Measurements from ENCODE around the gene BANF1. TPM values are rescaled to one million over a fixed set of nuclear protein-coding genes. Genes with fewer than 3 reads are reported as not detected.

The BANF1 gene
- total and polyA plus RNA-seq, 9 donors: 42.1 to 268 (median 207) TPM

DNA sequence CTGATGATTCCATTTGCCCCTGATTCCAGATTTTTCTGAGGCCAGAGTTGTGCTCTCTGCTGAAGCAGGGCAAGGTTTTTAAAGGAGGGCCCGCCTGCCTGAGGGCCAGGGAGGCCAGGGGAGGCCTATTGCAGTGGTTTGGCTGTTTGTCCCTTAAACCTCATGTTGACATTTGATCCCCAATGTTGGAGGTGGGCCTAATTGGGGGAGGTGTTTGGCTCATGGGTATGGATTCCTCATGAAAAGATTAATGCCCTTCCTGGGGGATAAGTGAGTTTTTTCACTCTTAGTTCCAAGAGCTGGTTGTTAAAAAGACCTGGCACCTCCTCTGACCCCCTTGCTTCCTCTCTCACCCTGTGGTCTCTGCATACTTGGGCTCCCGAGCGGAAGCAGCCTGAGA lies 37.5 kb downstream of the BANF1 start:
- 69 to 77% (median 70%) methylated on average over 3 of the region's 3 CpGs for WGBS, 3 donors
- intact Hi-C loops (cut with DNase I): no loop called here
- Histone ChIP-seq H3K36me3 (no peaks in the 10 kb centered on the region), H3K27ac (no peak overlapping the region), H3K4me1 (ENCODE audit: insufficient read depth) (no peaks in the 10 kb centered on the region), H3K27me3 (no peaks in the 10 kb centered on the region), H3K9me3 (no peaks in the 10 kb centered on the region), H3K4me3 (no peak overlapping the region)
- TF ChIP-seq POLR2A (IDR thresholded peaks at IDR 0.05) (no peak), CTCF (IDR thresholded peaks at IDR 0.05) (no peak), EP300 (IDR thresholded peaks at IDR 0.05) (no peak)
- DNase-seq: no peak

GRCh38 chr11:66042227-66042995 lies 40.1 kb downstream of the BANF1 start:
- DNase-seq: no peak
- TF ChIP-seq CTCF (IDR thresholded peaks at IDR 0.05) (no peak), POLR2A (IDR thresholded peaks at IDR 0.05) (no peak), EP300 (IDR thresholded peaks at IDR 0.05) (no peak)
- no peak overlapping the region for H3K27ac ChIP-seq
- 96% methylated on average over 78 to 81 of the region's 81 CpGs for WGBS, 3 donors
- intact Hi-C loops (cut with DNase I): no loop called here
- H3K36me3 ChIP-seq: no peaks in the 10 kb centered on the region
- no peaks in the 10 kb centered on the region for H3K27me3 ChIP-seq
- H3K4me3 ChIP-seq: no peak overlapping the region
- H3K4me1 ChIP-seq (ENCODE audit: insufficient read depth): no peaks in the 10 kb centered on the region
- no peaks in the 10 kb centered on the region for H3K9me3 ChIP-seq

GRCh38 chr11:66042996-66043906 lies 40.9 kb downstream of the BANF1 start:
- no peak for TF ChIP-seq POLR2A (IDR thresholded peaks at IDR 0.05)
- no peak for TF ChIP-seq EP300 (IDR thresholded peaks at IDR 0.05)
- no peak for TF ChIP-seq CTCF (IDR thresholded peaks at IDR 0.05)
- no peak for DNase-seq
- H3K4me1 ChIP-seq (ENCODE audit: insufficient read depth): no peaks in the 10 kb centered on the region

DNA sequence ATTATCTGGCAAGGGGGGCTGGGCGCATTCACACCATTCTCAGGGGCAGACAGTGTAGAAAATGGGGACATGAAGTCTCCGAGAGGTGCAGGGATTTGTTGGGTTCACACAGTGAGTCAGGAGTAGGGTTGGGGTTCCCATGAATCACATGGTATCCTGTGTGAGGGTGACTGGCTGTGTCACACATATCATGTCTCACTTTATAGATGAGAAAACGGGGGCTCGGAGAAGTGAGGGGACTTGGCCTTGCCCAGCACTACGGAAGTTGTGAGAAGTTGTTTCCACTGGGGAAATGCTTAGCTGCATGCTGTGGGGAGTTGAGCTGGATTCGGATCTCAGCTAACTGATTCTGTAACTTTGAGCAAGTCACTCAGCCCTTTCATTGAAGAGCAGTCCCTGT lies 42.5 kb downstream of the BANF1 start:
- TF ChIP-seq EP300 (IDR thresholded peaks at IDR 0.05) (no peak), CTCF (IDR thresholded peaks at IDR 0.05) (no peak), POLR2A (IDR thresholded peaks at IDR 0.05) (no peak)
- 59 to 71% (median 68%) methylated on average over 6 of the region's 6 CpGs for WGBS, 3 donors
- no peaks in the 10 kb centered on the region for H3K36me3 ChIP-seq

More at GRCh38 chr11:66042996-66043906, 40.9 kb downstream of the BANF1 start:
- no peaks in the 10 kb centered on the region for H3K27me3 ChIP-seq
- H3K27ac ChIP-seq: no peak overlapping the region
- H3K36me3 ChIP-seq: no peaks in the 10 kb centered on the region
- no peaks in the 10 kb centered on the region for H3K9me3 ChIP-seq
- WGBS, 3 donors: 96% methylated on average over 88 of the region's 88 CpGs
- no peak overlapping the region for H3K4me3 ChIP-seq
- intact Hi-C loops (cut with DNase I): no loop called here

More for the DNA sequence above, 42.5 kb downstream of the BANF1 start:
- DNase-seq: no peak
- H3K9me3 ChIP-seq: no peaks in the 10 kb centered on the region
- no peak overlapping the region for H3K27ac ChIP-seq
- no peaks in the 10 kb centered on the region for H3K27me3 ChIP-seq
- no peaks in the 10 kb centered on the region for H3K4me1 ChIP-seq (ENCODE audit: insufficient read depth)
- H3K4me3 ChIP-seq: no peak overlapping the region
- intact Hi-C loops (cut with DNase I): no loop called here
